HepG2 (cell line): ENCODE results near the gene BIRC6.

Experiments used
- CCDC6 ChIP-seq: sonication (generic); formaldehyde crosslinking; IDR thresholded peaks from 2 replicates; pipeline ENCODE4 v1.8.1; 2022; ENCODE audit warnings: mild to moderate bottlenecking, missing genetic modification reagents, moderate library complexity
- FOXK1 ChIP-seq: sonication (generic); formaldehyde crosslinking; IDR thresholded peaks from 2 replicates; pipeline ENCODE4 v1.4.0; 2020; ENCODE audit warnings: low read depth, missing genetic modification reagents, borderline replicate concordance
- MED13 ChIP-seq: sonication (generic); formaldehyde crosslinking; IDR thresholded peaks from 2 replicates; pipeline ENCODE4 v1.5.0; 2020; ENCODE audit warnings: missing genetic modification reagents
- RAD21 ChIP-seq: fragments of 450-650 bp; formaldehyde crosslinking; IDR thresholded peaks from 2 replicates; pipeline ENCODE4 v1.5.0; 2020; ENCODE audit warnings: mild to moderate bottlenecking
- RARA ChIP-seq: IDR thresholded peaks from 2 replicates; pipeline ENCODE4 v1.6.1; 2016; ENCODE audit warnings: missing genetic modification reagents, missing compliant biosample characterization
- TAF1 ChIP-seq: sonication (generic); formaldehyde crosslinking; IDR thresholded peaks from 2 replicates; pipeline ENCODE4 v1.4.0; 2020; ENCODE audit warnings: missing genetic modification reagents
- ZNF232 ChIP-seq: sonication (generic); formaldehyde crosslinking; IDR thresholded peaks from 2 replicates; pipeline ENCODE4 v1.4.0; 2020; ENCODE audit warnings: missing genetic modification reagents, borderline replicate concordance
- ZNF367 ChIP-seq: sonication (generic); formaldehyde crosslinking; IDR thresholded peaks from 2 replicates; pipeline ENCODE4 v1.4.0; 2020; ENCODE audit warnings: missing genetic modification reagents, borderline replicate concordance
- TF ChIP-seq, protein P1 (sequence below): sonication (generic); formaldehyde crosslinking; conservative IDR thresholded peaks from 2 replicates; pipeline ENCODE4 v1.4.0; 2020; ENCODE audit warnings: missing genetic modification reagents
- TF ChIP-seq, protein P2 (sequence below), 2 experiments: IDR thresholded peaks; 2 replicates each; pipeline ENCODE4 v1.6.1; 2011 to 2012; ENCODE audit warnings: low read length in 2 of 2, borderline replicate concordance in 1 of 2, low read depth in 1 of 2, mild to moderate bottlenecking in 1 of 2, moderate library complexity in 1 of 2
- TF ChIP-seq, protein P3 (sequence below): sonication (generic); formaldehyde crosslinking; IDR thresholded peaks from 2 replicates; pipeline ENCODE4 v1.4.0; 2020; ENCODE audit warnings: missing genetic modification reagents
- TF ChIP-seq, protein P4 (sequence below): IDR thresholded peaks from 2 replicates; pipeline ENCODE4 v1.6.1; 2012; ENCODE audit warnings: inconsistent platforms
- TF ChIP-seq, protein P5 (sequence below): IDR thresholded peaks from 2 replicates; pipeline ENCODE4 v1.6.1; 2016
- TF ChIP-seq, protein P6 (sequence below): sonication (generic); formaldehyde crosslinking; IDR thresholded peaks from 2 replicates; pipeline ENCODE4 v1.5.0; 2020; ENCODE audit warnings: mild to moderate bottlenecking, missing genetic modification reagents, moderate library complexity

DNA sequence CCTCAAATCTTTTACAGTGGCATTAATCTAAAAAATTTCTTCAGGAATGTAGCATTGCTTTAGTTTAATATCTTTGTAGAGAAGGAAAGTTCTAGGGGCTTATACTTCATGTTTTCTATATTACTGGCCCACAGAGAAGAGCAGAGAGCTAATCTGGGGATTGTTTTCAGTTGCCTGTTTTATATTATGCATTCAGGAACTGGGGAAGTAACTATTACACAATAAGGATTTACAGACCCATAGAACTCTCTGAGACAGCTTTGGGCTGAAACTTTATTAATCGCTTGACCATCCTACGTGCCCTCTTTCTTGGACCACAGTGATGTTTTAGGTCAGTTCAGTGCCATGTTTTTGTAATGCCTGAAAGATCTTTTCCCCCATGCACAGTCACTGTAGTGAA lies 29.9 kb downstream of the BIRC6 start:
- TF ChIP-seq TAF1 (CRISPR knock-in tag) (no peak), CCDC6 (CRISPR knock-in tag) (no peak), ZNF367 (CRISPR knock-in tag) (no peak), MED13 (no peak), FOXK1 (CRISPR knock-in tag) (no peak), RAD21 (CRISPR knock-in tag) (no peak), ZNF232 (no peak), RARA (no peak)
- TF ChIP-seq, protein P1, sequence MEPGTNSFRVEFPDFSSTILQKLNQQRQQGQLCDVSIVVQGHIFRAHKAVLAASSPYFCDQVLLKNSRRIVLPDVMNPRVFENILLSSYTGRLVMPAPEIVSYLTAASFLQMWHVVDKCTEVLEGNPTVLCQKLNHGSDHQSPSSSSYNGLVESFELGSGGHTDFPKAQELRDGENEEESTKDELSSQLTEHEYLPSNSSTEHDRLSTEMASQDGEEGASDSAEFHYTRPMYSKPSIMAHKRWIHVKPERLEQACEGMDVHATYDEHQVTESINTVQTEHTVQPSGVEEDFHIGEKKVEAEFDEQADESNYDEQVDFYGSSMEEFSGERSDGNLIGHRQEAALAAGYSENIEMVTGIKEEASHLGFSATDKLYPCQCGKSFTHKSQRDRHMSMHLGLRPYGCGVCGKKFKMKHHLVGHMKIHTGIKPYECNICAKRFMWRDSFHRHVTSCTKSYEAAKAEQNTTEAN (CRISPR knock-in tag): no peak
- TF ChIP-seq, protein P2, sequence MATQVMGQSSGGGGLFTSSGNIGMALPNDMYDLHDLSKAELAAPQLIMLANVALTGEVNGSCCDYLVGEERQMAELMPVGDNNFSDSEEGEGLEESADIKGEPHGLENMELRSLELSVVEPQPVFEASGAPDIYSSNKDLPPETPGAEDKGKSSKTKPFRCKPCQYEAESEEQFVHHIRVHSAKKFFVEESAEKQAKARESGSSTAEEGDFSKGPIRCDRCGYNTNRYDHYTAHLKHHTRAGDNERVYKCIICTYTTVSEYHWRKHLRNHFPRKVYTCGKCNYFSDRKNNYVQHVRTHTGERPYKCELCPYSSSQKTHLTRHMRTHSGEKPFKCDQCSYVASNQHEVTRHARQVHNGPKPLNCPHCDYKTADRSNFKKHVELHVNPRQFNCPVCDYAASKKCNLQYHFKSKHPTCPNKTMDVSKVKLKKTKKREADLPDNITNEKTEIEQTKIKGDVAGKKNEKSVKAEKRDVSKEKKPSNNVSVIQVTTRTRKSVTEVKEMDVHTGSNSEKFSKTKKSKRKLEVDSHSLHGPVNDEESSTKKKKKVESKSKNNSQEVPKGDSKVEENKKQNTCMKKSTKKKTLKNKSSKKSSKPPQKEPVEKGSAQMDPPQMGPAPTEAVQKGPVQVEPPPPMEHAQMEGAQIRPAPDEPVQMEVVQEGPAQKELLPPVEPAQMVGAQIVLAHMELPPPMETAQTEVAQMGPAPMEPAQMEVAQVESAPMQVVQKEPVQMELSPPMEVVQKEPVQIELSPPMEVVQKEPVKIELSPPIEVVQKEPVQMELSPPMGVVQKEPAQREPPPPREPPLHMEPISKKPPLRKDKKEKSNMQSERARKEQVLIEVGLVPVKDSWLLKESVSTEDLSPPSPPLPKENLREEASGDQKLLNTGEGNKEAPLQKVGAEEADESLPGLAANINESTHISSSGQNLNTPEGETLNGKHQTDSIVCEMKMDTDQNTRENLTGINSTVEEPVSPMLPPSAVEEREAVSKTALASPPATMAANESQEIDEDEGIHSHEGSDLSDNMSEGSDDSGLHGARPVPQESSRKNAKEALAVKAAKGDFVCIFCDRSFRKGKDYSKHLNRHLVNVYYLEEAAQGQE (IDR thresholded peaks at IDR 0.05; ENCODE audit: borderline replicate concordance in 1 of 2, low read depth in 1 of 2, low read length in 2 of 2): no peak
- TF ChIP-seq, protein P3, sequence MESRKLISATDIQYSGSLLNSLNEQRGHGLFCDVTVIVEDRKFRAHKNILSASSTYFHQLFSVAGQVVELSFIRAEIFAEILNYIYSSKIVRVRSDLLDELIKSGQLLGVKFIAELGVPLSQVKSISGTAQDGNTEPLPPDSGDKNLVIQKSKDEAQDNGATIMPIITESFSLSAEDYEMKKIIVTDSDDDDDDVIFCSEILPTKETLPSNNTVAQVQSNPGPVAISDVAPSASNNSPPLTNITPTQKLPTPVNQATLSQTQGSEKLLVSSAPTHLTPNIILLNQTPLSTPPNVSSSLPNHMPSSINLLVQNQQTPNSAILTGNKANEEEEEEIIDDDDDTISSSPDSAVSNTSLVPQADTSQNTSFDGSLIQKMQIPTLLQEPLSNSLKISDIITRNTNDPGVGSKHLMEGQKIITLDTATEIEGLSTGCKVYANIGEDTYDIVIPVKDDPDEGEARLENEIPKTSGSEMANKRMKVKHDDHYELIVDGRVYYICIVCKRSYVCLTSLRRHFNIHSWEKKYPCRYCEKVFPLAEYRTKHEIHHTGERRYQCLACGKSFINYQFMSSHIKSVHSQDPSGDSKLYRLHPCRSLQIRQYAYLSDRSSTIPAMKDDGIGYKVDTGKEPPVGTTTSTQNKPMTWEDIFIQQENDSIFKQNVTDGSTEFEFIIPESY (CRISPR knock-in tag): no peak
- TF ChIP-seq, protein P4, sequence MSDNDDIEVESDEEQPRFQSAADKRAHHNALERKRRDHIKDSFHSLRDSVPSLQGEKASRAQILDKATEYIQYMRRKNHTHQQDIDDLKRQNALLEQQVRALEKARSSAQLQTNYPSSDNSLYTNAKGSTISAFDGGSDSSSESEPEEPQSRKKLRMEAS: no peak
- TF ChIP-seq, protein P5, sequence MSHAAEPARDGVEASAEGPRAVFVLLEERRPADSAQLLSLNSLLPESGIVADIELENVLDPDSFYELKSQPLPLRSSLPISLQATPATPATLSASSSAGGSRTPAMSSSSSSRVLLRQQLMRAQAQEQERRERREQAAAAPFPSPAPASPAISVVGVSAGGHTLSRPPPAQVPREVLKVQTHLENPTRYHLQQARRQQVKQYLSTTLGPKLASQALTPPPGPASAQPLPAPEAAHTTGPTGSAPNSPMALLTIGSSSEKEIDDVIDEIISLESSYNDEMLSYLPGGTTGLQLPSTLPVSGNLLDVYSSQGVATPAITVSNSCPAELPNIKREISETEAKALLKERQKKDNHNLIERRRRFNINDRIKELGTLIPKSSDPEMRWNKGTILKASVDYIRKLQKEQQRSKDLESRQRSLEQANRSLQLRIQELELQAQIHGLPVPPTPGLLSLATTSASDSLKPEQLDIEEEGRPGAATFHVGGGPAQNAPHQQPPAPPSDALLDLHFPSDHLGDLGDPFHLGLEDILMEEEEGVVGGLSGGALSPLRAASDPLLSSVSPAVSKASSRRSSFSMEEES (CRISPR knock-in tag): no peak
- TF ChIP-seq, protein P6, sequence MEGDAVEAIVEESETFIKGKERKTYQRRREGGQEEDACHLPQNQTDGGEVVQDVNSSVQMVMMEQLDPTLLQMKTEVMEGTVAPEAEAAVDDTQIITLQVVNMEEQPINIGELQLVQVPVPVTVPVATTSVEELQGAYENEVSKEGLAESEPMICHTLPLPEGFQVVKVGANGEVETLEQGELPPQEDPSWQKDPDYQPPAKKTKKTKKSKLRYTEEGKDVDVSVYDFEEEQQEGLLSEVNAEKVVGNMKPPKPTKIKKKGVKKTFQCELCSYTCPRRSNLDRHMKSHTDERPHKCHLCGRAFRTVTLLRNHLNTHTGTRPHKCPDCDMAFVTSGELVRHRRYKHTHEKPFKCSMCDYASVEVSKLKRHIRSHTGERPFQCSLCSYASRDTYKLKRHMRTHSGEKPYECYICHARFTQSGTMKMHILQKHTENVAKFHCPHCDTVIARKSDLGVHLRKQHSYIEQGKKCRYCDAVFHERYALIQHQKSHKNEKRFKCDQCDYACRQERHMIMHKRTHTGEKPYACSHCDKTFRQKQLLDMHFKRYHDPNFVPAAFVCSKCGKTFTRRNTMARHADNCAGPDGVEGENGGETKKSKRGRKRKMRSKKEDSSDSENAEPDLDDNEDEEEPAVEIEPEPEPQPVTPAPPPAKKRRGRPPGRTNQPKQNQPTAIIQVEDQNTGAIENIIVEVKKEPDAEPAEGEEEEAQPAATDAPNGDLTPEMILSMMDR (CRISPR knock-in tag): no peak
